ENCODE measurements around the gene NINL.

The NINL gene

DNA sequence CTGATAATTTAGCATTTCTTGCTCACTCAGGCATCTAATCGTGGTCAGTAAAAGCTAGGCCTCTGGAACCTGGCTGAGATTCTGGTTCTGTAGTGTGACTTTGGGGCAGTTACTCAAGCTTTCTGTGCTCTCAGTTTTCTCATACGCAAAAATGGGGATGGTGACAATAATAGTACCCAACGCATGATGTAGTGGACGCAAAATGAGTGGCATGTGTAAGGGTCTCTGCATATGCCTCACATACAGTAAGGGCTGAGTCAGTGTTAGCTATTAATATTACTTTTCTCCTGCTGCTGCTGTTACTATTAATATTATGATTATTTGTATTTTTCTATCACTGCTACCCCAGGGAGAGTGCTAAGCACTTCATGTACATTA is 177.2 kb downstream of the NINL start:
- no peak for DNase-seq (ENCODE audit: low read depth)
- peak overlapping the region; percentile 91 for H3K4me3 ChIP-seq (ENCODE audit: low read depth, low read length)
- TF ChIP-seq, protein P1, sequence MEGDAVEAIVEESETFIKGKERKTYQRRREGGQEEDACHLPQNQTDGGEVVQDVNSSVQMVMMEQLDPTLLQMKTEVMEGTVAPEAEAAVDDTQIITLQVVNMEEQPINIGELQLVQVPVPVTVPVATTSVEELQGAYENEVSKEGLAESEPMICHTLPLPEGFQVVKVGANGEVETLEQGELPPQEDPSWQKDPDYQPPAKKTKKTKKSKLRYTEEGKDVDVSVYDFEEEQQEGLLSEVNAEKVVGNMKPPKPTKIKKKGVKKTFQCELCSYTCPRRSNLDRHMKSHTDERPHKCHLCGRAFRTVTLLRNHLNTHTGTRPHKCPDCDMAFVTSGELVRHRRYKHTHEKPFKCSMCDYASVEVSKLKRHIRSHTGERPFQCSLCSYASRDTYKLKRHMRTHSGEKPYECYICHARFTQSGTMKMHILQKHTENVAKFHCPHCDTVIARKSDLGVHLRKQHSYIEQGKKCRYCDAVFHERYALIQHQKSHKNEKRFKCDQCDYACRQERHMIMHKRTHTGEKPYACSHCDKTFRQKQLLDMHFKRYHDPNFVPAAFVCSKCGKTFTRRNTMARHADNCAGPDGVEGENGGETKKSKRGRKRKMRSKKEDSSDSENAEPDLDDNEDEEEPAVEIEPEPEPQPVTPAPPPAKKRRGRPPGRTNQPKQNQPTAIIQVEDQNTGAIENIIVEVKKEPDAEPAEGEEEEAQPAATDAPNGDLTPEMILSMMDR (conservative IDR thresholded peaks at IDR 0.05; ENCODE audit: low read depth, low read length): no peak

DNA sequence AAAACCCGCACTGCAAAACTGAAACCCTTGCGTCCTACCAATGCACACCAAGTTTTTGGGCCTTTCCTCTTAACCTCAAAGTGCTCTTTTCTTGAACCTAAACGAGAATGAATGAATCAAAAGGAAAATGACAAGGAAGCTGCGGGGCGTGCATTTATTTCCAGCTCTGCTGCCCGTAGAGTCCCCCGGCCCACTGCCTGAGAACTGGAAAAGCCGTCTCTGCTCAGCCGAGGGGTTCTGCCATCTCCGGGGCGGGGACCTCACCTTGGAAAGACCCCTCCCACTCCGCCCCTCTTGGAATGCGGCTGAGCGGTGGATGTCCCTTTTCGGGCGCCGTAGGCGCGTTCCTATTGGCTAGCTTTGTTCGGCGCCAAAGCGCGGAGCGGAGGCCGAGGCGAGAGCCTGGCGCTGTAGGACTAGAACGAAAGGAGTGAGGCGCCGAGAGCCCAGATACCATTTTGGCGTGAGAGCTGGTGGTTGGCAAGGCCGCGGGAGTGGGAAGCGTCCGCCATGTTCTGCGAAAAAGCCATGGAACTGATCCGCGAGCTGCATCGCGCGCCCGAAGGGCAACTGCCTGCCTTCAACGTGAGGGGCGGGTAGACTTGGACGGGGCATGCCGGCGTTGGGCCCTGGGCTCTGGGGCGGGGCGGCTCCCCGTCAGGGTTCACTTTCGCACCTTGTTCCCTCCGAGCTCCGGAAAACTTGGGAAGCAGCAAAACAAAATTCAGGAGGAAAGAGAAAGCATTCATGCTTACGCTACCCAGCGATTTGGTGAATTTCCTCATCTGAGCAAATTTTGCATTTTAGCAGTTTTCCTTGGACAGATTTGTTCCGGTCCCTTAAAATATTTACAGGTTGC is 177.8 kb downstream of the NINL start, which contains the start of gene GINS1:
GINS1 (plus strand) TSS at position 363 of the 859 bp plus-strand sequence; CDS start at position 511, 148 bp downstream.
- peak within 1 kb of the TSS; percentile 91 for H3K4me3 ChIP-seq (ENCODE audit: low read depth, low read length)
- TF ChIP-seq, protein P1 (conservative IDR thresholded peaks at IDR 0.05; ENCODE audit: low read depth, low read length): no peak
- DNase-seq (ENCODE audit: low read depth): peak; percentile 87
